ENCODE results near the gene EFNB1.

The EFNB1 gene

GRCh38 chrX:68870357-68870756 lies 41.5 kb downstream of the EFNB1 start:
- H3K27me3 ChIP-seq (ENCODE audit: insufficient read depth, low read depth) = no peaks in the 10 kb centered on the region
- H3K4me3 ChIP-seq (IDR thresholded peaks at IDR 0.05; ENCODE audit: insufficient read depth, low read depth, low read length) = no peak overlapping the region
- H3K79me2 ChIP-seq (ENCODE audit: insufficient read depth, low read depth) = no peaks in the 10 kb centered on the region
- H3K36me3 ChIP-seq (ENCODE audit: insufficient read depth) = no peaks in the 10 kb centered on the region
- TF ChIP-seq CTCF (conservative IDR thresholded peaks at IDR 0.05; ENCODE audit: low read depth, low read length) = no peak
- no peak overlapping the region for H3K27ac ChIP-seq
- no peaks in the 10 kb centered on the region for H3K4me1 ChIP-seq (ENCODE audit: low read depth, poor library complexity, severe bottlenecking)
- H3K4me2 ChIP-seq = no peak overlapping the region
- H2AFZ ChIP-seq (ENCODE audit: low read depth) = no peak overlapping the region
- H4K20me1 ChIP-seq (ENCODE audit: insufficient read depth) = no peaks in the 10 kb centered on the region
- no peak overlapping the region for H3K9ac ChIP-seq

DNA sequence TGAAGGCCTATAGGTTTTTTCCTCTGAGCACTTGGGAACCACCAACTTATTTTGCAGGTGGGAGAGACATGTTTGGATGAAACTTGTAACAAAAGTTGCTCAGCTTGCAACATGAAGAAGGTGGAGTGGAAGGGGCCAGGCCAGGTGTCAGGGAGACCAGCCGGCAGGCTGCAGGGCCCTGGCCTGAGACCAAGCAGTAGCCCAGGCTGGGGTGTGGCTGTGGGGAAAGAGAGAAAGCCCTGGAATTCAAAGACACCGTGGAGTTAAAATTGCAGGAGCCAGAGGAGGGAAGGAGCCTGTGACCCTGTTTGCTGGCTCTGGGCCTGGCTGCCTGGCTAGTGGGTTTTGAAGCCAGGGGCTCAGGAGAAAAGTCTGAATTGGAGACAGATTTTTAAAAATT lies 43.4 kb downstream of the EFNB1 start:
- H2AFZ ChIP-seq (ENCODE audit: low read depth) = no peak overlapping the region
- TF ChIP-seq CTCF (conservative IDR thresholded peaks at IDR 0.05; ENCODE audit: low read depth, low read length) = no peak
- no peak overlapping the region for H3K27ac ChIP-seq
- no peak overlapping the region for H3K4me3 ChIP-seq (IDR thresholded peaks at IDR 0.05; ENCODE audit: insufficient read depth, low read depth, low read length)
- H4K20me1 ChIP-seq (ENCODE audit: insufficient read depth) = no peaks in the 10 kb centered on the region
- no peak overlapping the region for H3K9ac ChIP-seq
- H3K36me3 ChIP-seq (ENCODE audit: insufficient read depth) = no peaks in the 10 kb centered on the region
- no peak overlapping the region for H3K4me2 ChIP-seq
- no peaks in the 10 kb centered on the region for H3K4me1 ChIP-seq (ENCODE audit: low read depth, poor library complexity, severe bottlenecking)
- no peaks in the 10 kb centered on the region for H3K79me2 ChIP-seq (ENCODE audit: insufficient read depth, low read depth)
- H3K27me3 ChIP-seq (ENCODE audit: insufficient read depth, low read depth) = no peaks in the 10 kb centered on the region

DNA sequence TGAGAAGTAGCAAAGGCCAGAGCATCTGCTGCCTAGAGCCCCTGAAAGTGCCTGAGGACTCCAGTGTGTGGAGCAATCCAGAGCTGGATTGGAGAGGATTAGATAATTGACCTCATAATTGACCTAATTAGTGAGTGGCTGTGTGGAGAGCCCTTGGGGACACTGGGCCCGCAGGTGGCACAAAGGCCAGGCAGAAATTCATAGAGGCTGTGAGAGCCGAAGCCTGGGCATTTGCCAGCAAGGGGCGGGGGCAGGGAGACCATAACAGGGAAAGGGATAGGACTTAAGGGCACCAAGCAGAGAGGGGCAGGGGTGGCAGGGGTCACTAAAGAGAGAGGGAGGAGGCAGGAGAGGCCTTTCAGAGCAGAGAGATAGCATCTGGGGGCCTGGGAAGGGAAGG lies 45.3 kb downstream of the EFNB1 start:
- no peaks in the 10 kb centered on the region for H3K27me3 ChIP-seq (ENCODE audit: insufficient read depth, low read depth)
- H3K9ac ChIP-seq = no peak overlapping the region
- no peaks in the 10 kb centered on the region for H4K20me1 ChIP-seq (ENCODE audit: insufficient read depth)
- no peak overlapping the region for H3K4me3 ChIP-seq (IDR thresholded peaks at IDR 0.05; ENCODE audit: insufficient read depth, low read depth, low read length)
- H2AFZ ChIP-seq (ENCODE audit: low read depth) = no peak overlapping the region
- no peak for TF ChIP-seq CTCF (conservative IDR thresholded peaks at IDR 0.05; ENCODE audit: low read depth, low read length)
- no peaks in the 10 kb centered on the region for H3K36me3 ChIP-seq (ENCODE audit: insufficient read depth)
- no peak overlapping the region for H3K4me2 ChIP-seq
- H3K4me1 ChIP-seq (ENCODE audit: low read depth, poor library complexity, severe bottlenecking) = no peaks in the 10 kb centered on the region
- H3K79me2 ChIP-seq (ENCODE audit: insufficient read depth, low read depth) = no peaks in the 10 kb centered on the region
- H3K27ac ChIP-seq = no peak overlapping the region

GRCh38 chrX:68876731-68877130 lies 47.9 kb downstream of the EFNB1 start:
- Histone ChIP-seq H4K20me1 (ENCODE audit: insufficient read depth) (no peaks in the 10 kb centered on the region), H2AFZ (ENCODE audit: low read depth) (no peak overlapping the region), H3K4me3 (IDR thresholded peaks at IDR 0.05; ENCODE audit: insufficient read depth, low read depth, low read length) (no peak overlapping the region), H3K36me3 (ENCODE audit: insufficient read depth) (no peaks in the 10 kb centered on the region), H3K79me2 (ENCODE audit: insufficient read depth, low read depth) (no peaks in the 10 kb centered on the region), H3K9ac (no peak overlapping the region), H3K27ac (no peak overlapping the region), H3K4me2 (no peak overlapping the region), H3K4me1 (ENCODE audit: low read depth, poor library complexity, severe bottlenecking) (no peaks in the 10 kb centered on the region), H3K27me3 (ENCODE audit: insufficient read depth, low read depth) (no peaks in the 10 kb centered on the region)
- TF ChIP-seq CTCF (conservative IDR thresholded peaks at IDR 0.05; ENCODE audit: low read depth, low read length) = no peak

- no peak overlapping the region for H3K4me3 ChIP-seq (IDR thresholded peaks at IDR 0.05; ENCODE audit: insufficient read depth, low read depth, low read length)
- no peak overlapping the region for H3K4me2 ChIP-seq
- H4K20me1 ChIP-seq (ENCODE audit: insufficient read depth) = no peaks in the 10 kb centered on the region
- H3K36me3 ChIP-seq (ENCODE audit: insufficient read depth) = no peaks in the 10 kb centered on the region
- H3K79me2 ChIP-seq (ENCODE audit: insufficient read depth, low read depth) = no peaks in the 10 kb centered on the region
- no peaks in the 10 kb centered on the region for H3K4me1 ChIP-seq (ENCODE audit: low read depth, poor library complexity, severe bottlenecking)
- no peaks in the 10 kb centered on the region for H3K27me3 ChIP-seq (ENCODE audit: insufficient read depth, low read depth)
- H3K27ac ChIP-seq = no peak overlapping the region
- no peak overlapping the region for H2AFZ ChIP-seq (ENCODE audit: low read depth)
- no peak for TF ChIP-seq CTCF (conservative IDR thresholded peaks at IDR 0.05; ENCODE audit: low read depth, low read length)
- no peak overlapping the region for H3K9ac ChIP-seq
Observed at GRCh38 chrX:68877606-68878005, 48.8 kb downstream of the EFNB1 start.

Measured in KMS-11 (cell line).